ENCODE results near the gene ARMC6. TPM values are rescaled to one million over a fixed set of nuclear protein-coding genes. Genes with fewer than 3 reads are reported as not detected.

Gene ARMC6
- total and polyA plus RNA-seq, 2 donors = 32.6 to 36.6 TPM

DNA sequence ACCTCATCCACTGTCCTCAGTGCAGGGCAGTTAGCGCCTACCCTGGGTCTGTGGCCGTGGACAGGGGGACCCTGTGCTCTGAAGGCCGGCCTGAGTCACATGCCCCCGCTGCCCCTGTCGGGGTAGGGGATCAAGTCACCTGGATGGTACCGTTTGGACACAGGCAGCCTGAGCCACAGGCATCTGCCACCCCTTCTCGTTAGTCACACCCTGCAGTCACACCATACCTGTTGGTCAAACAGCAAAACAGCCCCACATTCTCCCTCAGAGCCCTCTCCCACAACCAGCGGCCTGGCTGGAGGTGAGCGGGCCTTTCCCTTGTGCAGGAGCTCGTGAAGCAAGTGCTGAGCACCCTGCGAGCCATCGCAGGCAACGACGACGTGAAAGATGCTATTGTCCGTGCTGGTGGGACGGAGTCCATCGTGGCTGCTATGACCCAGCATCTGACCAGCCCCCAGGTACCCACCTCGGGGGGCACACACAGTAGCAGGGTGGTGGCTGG, 21.6 kb downstream of the ARMC6 start:
- Histone ChIP-seq H3K4me1 (ENCODE audit: control insufficient read depth in 2 of 2, insufficient read depth in 2 of 2, low read length in 2 of 2) (peaks cover 0 to 13% of the 10 kb centered on the region in 2 donors), H3K36me3 (ENCODE audit: control insufficient read depth in 2 of 2, insufficient read depth in 2 of 2, low read length in 1 of 2) (peaks cover 81 to 85% of the 10 kb centered on the region in 2 donors), H3K27me3 (ENCODE audit: control insufficient read depth in 2 of 2, insufficient read depth in 1 of 2, low read length in 1 of 2) (no peaks in the 10 kb centered on the region), H3K27ac (ENCODE audit: low read depth in 1 of 2, low read length in 1 of 2) (no peak overlapping the region), H3K9me3 (ENCODE audit: control insufficient read depth in 2 of 2, insufficient read depth in 1 of 2, low read length in 1 of 2) (no peaks in the 10 kb centered on the region), H3K4me3 (ENCODE audit: low read length in 2 of 2) (no peak overlapping the region)
- WGBS = 99% methylated on average over 19 of the region's 19 CpGs
- no peak for DNase-seq (ENCODE audit: low read depth in 6 of 9, low spot score in 9 of 9)

DNA sequence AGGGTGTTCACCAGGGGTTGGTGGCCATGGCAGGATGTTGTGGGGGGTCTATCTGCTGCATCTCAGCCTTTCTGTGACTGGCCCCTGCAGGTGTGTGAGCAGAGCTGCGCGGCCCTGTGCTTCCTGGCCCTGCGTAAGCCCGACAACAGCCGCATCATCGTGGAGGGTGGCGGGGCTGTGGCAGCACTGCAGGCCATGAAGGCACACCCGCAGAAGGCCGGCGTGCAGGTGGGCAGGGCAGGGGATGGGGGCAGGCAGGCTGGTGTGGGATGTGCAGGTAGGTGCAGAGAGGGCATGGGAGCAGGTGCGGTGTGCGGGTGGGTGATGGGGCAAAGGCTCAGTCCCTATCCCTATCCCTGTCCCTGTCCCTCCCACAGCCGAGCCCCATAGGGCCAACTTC, 22.3 kb downstream of the ARMC6 start:
- Histone ChIP-seq H3K4me3 (ENCODE audit: low read length in 2 of 2) (no peak overlapping the region), H3K4me1 (ENCODE audit: control insufficient read depth in 2 of 2, insufficient read depth in 2 of 2, low read length in 2 of 2) (peaks cover 0 to 18% of the 10 kb centered on the region in 2 donors), H3K36me3 (ENCODE audit: control insufficient read depth in 2 of 2, insufficient read depth in 2 of 2, low read length in 1 of 2) (peaks cover 80 to 82% of the 10 kb centered on the region in 2 donors), H3K27ac (ENCODE audit: low read depth in 1 of 2, low read length in 1 of 2) (peak overlapping the region in 1 of 2 donors; percentile 51), H3K9me3 (ENCODE audit: control insufficient read depth in 2 of 2, insufficient read depth in 1 of 2, low read length in 1 of 2) (no peaks in the 10 kb centered on the region), H3K27me3 (ENCODE audit: control insufficient read depth in 2 of 2, insufficient read depth in 1 of 2, low read length in 1 of 2) (no peaks in the 10 kb centered on the region)
- 98% methylated on average over 13 of the region's 13 CpGs for WGBS
- DNase-seq (ENCODE audit: low read depth in 6 of 9, low spot score in 9 of 9) = peak in 1 of 9 donors; percentile 38

DNA sequence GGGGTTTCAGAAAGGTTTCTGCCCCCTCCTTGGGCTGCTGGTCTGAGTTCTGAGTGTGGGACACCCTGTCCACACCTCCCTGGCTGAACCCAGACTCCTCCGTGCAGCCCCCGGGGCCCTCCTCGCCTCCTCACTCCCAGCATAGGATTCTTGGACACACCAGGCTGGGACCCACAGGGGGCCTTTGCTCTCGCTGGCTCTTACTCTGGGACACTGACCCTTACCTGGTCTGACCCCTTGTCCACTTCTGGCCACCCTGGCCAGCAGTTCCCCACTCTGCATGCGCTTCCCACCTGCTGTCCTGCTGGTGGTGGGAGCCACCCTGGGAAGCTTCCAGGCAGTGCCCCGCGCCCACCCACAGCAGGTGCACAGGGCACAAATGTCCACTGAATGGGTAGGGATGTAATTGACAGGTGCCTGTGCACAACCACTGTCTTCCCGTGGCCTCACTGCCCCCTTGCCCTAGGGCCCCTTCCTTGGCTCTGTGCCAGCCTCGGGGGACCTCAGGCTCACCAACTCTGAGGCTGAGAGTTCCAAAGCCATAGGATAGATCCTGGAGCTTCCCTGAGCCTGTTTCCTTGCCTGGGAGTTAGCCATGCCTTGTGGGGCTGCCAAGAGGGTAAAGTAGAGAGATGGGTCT, 23.4 kb downstream of the ARMC6 start:
- Histone ChIP-seq H3K9me3 (ENCODE audit: control insufficient read depth in 2 of 2, insufficient read depth in 1 of 2, low read length in 1 of 2) (no peaks in the 10 kb centered on the region), H3K36me3 (ENCODE audit: control insufficient read depth in 2 of 2, insufficient read depth in 2 of 2, low read length in 1 of 2) (peaks cover 70 to 77% of the 10 kb centered on the region in 2 donors), H3K4me3 (ENCODE audit: low read length in 2 of 2) (no peak overlapping the region), H3K27ac (ENCODE audit: low read depth in 1 of 2, low read length in 1 of 2) (no peak overlapping the region), H3K4me1 (ENCODE audit: control insufficient read depth in 2 of 2, insufficient read depth in 2 of 2, low read length in 2 of 2) (peaks cover 0 to 26% of the 10 kb centered on the region in 2 donors), H3K27me3 (ENCODE audit: control insufficient read depth in 2 of 2, insufficient read depth in 1 of 2, low read length in 1 of 2) (no peaks in the 10 kb centered on the region)
- 93% methylated on average over 9 of the region's 9 CpGs for WGBS
- DNase-seq (ENCODE audit: low read depth in 6 of 9, low spot score in 9 of 9) = no peak

DNA sequence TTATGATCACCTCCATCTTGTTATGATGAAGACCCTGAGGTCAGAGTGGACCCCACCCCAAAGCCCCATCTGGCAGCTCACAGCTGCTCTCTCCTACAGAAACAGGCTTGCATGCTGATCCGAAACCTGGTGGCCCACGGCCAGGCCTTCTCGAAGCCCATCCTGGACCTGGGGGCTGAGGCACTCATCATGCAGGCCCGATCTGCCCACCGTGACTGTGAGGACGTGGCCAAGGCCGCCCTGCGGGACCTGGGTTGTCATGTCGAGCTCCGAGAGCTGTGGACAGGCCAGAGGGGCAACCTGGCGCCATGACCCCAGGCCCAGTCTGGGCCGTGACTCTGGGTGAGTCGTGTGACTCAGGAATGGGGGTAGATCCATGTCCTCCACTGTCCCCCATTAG, 23.9 kb downstream of the ARMC6 start:
- no peak for DNase-seq (ENCODE audit: low read depth in 6 of 9, low spot score in 9 of 9)
- peaks cover 0 to 32% of the 10 kb centered on the region in 2 donors for H3K4me1 ChIP-seq (ENCODE audit: control insufficient read depth in 2 of 2, insufficient read depth in 2 of 2, low read length in 2 of 2)
- no peak overlapping the region for H3K27ac ChIP-seq (ENCODE audit: low read depth in 1 of 2, low read length in 1 of 2)
- H3K9me3 ChIP-seq (ENCODE audit: control insufficient read depth in 2 of 2, insufficient read depth in 1 of 2, low read length in 1 of 2) = no peaks in the 10 kb centered on the region
- H3K4me3 ChIP-seq (ENCODE audit: low read length in 2 of 2) = no peak overlapping the region
- peaks cover 64 to 75% of the 10 kb centered on the region in 2 donors for H3K36me3 ChIP-seq (ENCODE audit: control insufficient read depth in 2 of 2, insufficient read depth in 2 of 2, low read length in 1 of 2)
- no peaks in the 10 kb centered on the region for H3K27me3 ChIP-seq (ENCODE audit: control insufficient read depth in 2 of 2, insufficient read depth in 1 of 2, low read length in 1 of 2)
- 97% methylated on average over 13 of the region's 13 CpGs for WGBS

DNA sequence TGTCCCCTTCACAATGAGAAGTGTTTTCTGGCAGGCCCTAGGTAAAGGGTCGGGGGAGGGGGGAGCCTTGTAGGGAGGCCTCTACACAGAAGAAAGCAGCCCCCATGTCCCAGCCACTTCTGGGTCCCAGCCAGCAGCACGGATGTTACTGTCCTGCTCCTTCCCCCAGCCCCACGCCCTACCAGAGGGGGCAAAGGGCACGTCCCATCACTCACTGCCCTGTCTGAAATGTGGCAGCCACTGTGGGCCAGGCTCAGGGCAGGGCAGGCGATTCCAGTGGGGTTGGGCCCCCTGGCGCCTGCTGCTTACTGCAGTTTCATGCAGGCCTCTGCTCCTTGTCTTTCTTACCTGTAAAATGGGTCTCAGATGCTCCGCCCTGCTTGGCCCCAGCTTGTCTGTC, 24.3 kb downstream of the ARMC6 start:
- Histone ChIP-seq H3K36me3 (ENCODE audit: control insufficient read depth in 2 of 2, insufficient read depth in 2 of 2, low read length in 1 of 2) (peaks cover 60 to 71% of the 10 kb centered on the region in 2 donors), H3K9me3 (ENCODE audit: control insufficient read depth in 2 of 2, insufficient read depth in 1 of 2, low read length in 1 of 2) (no peaks in the 10 kb centered on the region), H3K27me3 (ENCODE audit: control insufficient read depth in 2 of 2, insufficient read depth in 1 of 2, low read length in 1 of 2) (no peaks in the 10 kb centered on the region), H3K27ac (ENCODE audit: low read depth in 1 of 2, low read length in 1 of 2) (no peak overlapping the region), H3K4me3 (ENCODE audit: low read length in 2 of 2) (no peak overlapping the region), H3K4me1 (ENCODE audit: control insufficient read depth in 2 of 2, insufficient read depth in 2 of 2, low read length in 2 of 2) (peaks cover 0 to 36% of the 10 kb centered on the region in 2 donors)
- WGBS = over 99% methylated on average over 7 of the region's 7 CpGs
- no peak for DNase-seq (ENCODE audit: low read depth in 6 of 9, low spot score in 9 of 9)

DNA sequence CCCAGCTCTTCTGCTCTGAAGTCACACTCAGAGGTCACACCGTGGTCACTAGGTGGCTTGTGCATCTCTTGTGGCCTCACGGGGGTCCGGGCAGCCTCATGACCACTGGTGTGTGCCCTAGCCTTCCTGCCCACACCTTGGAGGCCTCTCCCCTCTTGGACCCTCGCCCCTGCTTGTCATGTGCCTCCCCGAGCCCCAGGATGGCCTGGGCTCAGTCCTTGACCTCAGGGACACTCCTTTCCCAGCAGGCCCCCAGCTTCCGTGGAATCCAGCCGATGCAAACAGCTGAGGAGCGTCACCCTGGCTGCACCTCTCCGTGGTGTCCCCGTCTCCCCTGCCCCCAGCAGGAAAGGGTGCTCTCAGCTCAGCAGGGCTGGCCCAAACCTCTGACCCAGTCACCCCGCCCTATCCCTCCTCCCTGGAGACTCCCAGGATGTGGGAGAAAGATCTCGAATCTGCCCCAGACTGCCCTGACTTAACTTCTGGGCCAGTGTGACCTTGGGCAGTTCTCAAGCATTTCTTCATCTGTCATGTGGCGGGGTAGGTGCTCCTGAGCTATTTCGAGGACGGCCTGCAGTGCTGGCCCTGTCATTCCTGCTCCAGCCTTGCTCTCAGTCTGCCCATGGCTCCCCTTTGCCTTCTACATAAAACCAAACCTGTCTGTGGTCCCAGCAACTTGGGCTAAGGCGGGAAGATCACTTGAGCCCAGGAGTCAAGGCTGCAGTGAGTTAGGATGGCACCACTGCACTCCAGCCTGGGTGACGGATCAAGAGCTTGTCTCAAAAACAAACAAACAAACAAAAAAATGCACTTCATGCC, 25.8 kb downstream of the ARMC6 start:
- Histone ChIP-seq H3K27ac (ENCODE audit: low read depth in 1 of 2, low read length in 1 of 2) (peak overlapping the region in 1 of 2 donors; percentile 68), H3K4me1 (ENCODE audit: control insufficient read depth in 2 of 2, insufficient read depth in 2 of 2, low read length in 2 of 2) (peaks cover 0 to 44% of the 10 kb centered on the region in 2 donors), H3K36me3 (ENCODE audit: control insufficient read depth in 2 of 2, insufficient read depth in 2 of 2, low read length in 1 of 2) (peaks cover 50 to 56% of the 10 kb centered on the region in 2 donors), H3K9me3 (ENCODE audit: control insufficient read depth in 2 of 2, insufficient read depth in 1 of 2, low read length in 1 of 2) (no peaks in the 10 kb centered on the region), H3K4me3 (ENCODE audit: low read length in 2 of 2) (no peak overlapping the region), H3K27me3 (ENCODE audit: control insufficient read depth in 2 of 2, insufficient read depth in 1 of 2, low read length in 1 of 2) (no peaks in the 10 kb centered on the region)
- no peak for DNase-seq (ENCODE audit: low read depth in 6 of 9, low spot score in 9 of 9)
- WGBS = 89% methylated on average over 17 of the region's 17 CpGs

DNA sequence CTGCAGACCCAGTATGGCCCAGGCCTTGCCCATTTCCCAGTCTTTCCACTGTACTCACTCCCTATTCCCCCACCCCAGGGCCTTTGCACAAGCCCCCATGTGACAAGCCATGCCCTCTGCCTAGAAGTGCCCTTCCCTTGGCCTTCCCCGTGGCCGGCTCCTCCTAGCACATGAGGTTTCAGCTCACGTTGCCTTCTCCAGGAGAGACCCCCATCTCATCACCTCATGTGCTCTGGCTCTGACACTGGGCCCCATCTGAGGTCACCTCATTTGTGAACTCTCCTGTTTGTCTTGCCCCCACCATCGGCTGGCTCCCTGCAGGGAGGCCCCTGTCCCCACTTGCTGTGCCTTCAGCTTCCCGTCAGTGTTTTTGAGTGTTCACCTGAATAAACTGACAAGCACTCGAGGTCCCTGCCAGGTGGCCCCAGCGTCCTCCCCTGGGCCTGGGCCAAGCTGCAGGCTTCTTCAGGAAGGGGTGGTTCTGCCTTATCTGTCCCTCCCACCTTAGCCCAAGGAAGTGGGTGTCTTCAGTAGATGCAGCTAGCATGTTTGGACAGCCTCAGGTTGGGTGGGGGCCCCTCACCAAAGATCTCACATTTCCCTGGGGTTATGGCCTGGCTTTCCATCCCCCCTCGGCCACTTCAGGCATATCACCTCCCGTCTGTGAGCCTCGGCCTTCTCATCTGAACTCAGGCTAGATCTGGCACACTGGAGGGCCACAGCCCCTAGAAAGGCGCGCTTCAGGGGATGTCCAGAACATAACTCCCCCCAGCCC, 26.6 kb downstream of the ARMC6 start:
- Histone ChIP-seq H3K27ac (ENCODE audit: low read depth in 1 of 2, low read length in 1 of 2) (peak overlapping the region in 1 of 2 donors; percentile 68), H3K4me3 (ENCODE audit: low read length in 2 of 2) (no peak overlapping the region), H3K36me3 (ENCODE audit: control insufficient read depth in 2 of 2, insufficient read depth in 2 of 2, low read length in 1 of 2) (peaks cover 42 to 48% of the 10 kb centered on the region in 2 donors), H3K27me3 (ENCODE audit: control insufficient read depth in 2 of 2, insufficient read depth in 1 of 2, low read length in 1 of 2) (no peaks in the 10 kb centered on the region), H3K9me3 (ENCODE audit: control insufficient read depth in 2 of 2, insufficient read depth in 1 of 2, low read length in 1 of 2) (no peaks in the 10 kb centered on the region), H3K4me1 (ENCODE audit: control insufficient read depth in 2 of 2, insufficient read depth in 2 of 2, low read length in 2 of 2) (peaks cover 0 to 50% of the 10 kb centered on the region in 2 donors)
- WGBS = 88% methylated on average over 12 of the region's 12 CpGs
- DNase-seq (ENCODE audit: low read depth in 6 of 9, low spot score in 9 of 9) = peak in 1 of 9 donors; percentile 13

DNA sequence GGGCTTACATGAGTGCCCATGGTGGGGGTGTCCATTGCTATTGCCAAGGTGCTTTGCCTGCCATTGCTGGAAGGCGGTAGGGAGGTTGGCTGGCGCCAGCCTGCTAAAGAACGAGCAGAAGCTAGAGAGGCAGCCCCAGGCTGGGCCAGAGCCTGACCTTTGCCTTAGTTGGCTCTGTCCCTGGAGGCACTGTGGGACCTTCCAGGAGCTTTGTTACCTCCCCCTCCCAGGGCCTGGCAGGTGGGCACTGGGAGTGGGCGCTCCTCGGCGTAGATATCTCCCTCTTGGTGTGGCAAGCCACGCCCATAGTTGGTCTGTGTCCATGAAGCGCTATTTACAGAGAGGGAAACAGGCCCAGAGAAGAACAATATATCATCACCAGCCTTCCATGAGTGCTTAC, 28.1 kb downstream of the ARMC6 start:
- H3K36me3 ChIP-seq (ENCODE audit: control insufficient read depth in 2 of 2, insufficient read depth in 2 of 2, low read length in 1 of 2) = peaks cover 31 to 36% of the 10 kb centered on the region in 2 donors
- H3K27ac ChIP-seq (ENCODE audit: low read depth in 1 of 2, low read length in 1 of 2) = peak overlapping the region; percentile 17 to 37
- no peak overlapping the region for H3K4me3 ChIP-seq (ENCODE audit: low read length in 2 of 2)
- no peaks in the 10 kb centered on the region for H3K9me3 ChIP-seq (ENCODE audit: control insufficient read depth in 2 of 2, insufficient read depth in 1 of 2, low read length in 1 of 2)
- DNase-seq (ENCODE audit: low read depth in 6 of 9, low spot score in 9 of 9) = no peak
- H3K4me1 ChIP-seq (ENCODE audit: control insufficient read depth in 2 of 2, insufficient read depth in 2 of 2, low read length in 2 of 2) = peaks cover 0 to 59% of the 10 kb centered on the region in 2 donors
- WGBS = 99% methylated on average over 8 of the region's 8 CpGs
- H3K27me3 ChIP-seq (ENCODE audit: control insufficient read depth in 2 of 2, insufficient read depth in 1 of 2, low read length in 1 of 2) = no peaks in the 10 kb centered on the region

Data from thymus (tissue), 11 donors.